ENCODE measurements around the gene CHMP1B.

DNA sequence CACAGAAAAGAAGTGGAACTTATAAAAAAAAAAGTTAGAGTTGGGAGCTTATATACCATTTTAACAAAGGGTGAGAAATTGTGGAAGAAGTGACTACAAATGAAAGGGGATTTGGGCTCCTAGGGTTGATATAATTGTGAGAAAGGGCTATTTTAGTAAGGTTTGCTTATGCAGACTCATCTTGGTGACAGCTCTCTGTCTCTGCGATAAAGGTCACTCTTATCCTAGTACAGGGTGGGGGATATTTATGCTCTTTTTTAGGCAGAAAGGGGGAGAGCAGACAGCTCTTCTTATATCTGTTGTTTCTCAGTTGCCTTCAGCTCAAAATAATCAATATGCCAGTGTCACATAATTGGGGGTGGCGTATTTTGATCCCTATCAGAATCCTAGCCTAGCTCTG, 31.3 kb upstream of the CHMP1B start:
- TF ChIP-seq, protein P1, sequence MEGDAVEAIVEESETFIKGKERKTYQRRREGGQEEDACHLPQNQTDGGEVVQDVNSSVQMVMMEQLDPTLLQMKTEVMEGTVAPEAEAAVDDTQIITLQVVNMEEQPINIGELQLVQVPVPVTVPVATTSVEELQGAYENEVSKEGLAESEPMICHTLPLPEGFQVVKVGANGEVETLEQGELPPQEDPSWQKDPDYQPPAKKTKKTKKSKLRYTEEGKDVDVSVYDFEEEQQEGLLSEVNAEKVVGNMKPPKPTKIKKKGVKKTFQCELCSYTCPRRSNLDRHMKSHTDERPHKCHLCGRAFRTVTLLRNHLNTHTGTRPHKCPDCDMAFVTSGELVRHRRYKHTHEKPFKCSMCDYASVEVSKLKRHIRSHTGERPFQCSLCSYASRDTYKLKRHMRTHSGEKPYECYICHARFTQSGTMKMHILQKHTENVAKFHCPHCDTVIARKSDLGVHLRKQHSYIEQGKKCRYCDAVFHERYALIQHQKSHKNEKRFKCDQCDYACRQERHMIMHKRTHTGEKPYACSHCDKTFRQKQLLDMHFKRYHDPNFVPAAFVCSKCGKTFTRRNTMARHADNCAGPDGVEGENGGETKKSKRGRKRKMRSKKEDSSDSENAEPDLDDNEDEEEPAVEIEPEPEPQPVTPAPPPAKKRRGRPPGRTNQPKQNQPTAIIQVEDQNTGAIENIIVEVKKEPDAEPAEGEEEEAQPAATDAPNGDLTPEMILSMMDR (IDR thresholded peaks at IDR 0.05; ENCODE audit: insufficient read depth, low read length), result no peak
- TF ChIP-seq POLR2AphosphoS5 (IDR thresholded peaks at IDR 0.05; ENCODE audit: low read depth), result no peak
- TF ChIP-seq GABPA (IDR thresholded peaks at IDR 0.05; ENCODE audit: low read depth), result no peak
- no peak for TF ChIP-seq SPI1 (IDR thresholded peaks at IDR 0.05; ENCODE audit: borderline replicate concordance, low read depth)
- TF ChIP-seq, protein P2, sequence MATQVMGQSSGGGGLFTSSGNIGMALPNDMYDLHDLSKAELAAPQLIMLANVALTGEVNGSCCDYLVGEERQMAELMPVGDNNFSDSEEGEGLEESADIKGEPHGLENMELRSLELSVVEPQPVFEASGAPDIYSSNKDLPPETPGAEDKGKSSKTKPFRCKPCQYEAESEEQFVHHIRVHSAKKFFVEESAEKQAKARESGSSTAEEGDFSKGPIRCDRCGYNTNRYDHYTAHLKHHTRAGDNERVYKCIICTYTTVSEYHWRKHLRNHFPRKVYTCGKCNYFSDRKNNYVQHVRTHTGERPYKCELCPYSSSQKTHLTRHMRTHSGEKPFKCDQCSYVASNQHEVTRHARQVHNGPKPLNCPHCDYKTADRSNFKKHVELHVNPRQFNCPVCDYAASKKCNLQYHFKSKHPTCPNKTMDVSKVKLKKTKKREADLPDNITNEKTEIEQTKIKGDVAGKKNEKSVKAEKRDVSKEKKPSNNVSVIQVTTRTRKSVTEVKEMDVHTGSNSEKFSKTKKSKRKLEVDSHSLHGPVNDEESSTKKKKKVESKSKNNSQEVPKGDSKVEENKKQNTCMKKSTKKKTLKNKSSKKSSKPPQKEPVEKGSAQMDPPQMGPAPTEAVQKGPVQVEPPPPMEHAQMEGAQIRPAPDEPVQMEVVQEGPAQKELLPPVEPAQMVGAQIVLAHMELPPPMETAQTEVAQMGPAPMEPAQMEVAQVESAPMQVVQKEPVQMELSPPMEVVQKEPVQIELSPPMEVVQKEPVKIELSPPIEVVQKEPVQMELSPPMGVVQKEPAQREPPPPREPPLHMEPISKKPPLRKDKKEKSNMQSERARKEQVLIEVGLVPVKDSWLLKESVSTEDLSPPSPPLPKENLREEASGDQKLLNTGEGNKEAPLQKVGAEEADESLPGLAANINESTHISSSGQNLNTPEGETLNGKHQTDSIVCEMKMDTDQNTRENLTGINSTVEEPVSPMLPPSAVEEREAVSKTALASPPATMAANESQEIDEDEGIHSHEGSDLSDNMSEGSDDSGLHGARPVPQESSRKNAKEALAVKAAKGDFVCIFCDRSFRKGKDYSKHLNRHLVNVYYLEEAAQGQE (IDR thresholded peaks at IDR 0.05; ENCODE audit: insufficient replicate concordance, low read depth), result no peak
